Prostate gland (tissue), 2 donors: ENCODE results near the gene FAM120B.

Experiments
- POLR2A ChIP-seq: fragments of 450-650 bp; IDR thresholded peaks from one replicate; pipeline ENCODE4 v1.6.1; 2016; ENCODE audit warnings: antibody characterized with exemption, mild to moderate bottlenecking
- TF ChIP-seq, protein P1 (sequence below), 4 experiments: fragments of 200-600 bp in 2 of 4; fragments of 450-650 bp in 2 of 4; sonication (generic) in 2 of 4; IDR thresholded peaks; 1 replicate in 3 of 4; 2 replicates in 1 of 4; pipeline ENCODE4 v1.5.1; 2016 to 2019; ENCODE audit warnings: antibody characterized with exemption in 4 of 4, mild to moderate bottlenecking in 2 of 4, moderate library complexity in 2 of 4

DNA sequence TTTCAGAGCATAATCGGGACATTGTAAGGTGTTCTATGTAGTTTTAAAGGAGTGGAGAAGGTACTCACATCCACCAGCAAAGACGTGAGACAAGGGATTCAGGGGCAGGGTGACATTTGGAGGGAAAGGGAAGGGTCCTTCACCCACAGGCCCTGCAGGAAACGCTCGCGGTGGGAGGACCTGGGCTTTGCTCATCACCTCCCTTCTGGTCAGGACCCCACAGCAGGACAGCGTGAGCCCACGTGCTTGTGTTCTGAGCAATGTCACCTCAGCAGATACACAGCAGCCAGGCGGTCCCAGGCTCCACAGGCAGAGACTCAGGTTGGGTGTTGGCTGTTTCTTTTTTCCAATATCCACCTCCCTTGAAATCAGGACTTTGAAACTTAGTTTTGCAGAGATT is 43.1 kb upstream of the FAM120B start:
- TF ChIP-seq POLR2A = no peak
- TF ChIP-seq, protein P1, sequence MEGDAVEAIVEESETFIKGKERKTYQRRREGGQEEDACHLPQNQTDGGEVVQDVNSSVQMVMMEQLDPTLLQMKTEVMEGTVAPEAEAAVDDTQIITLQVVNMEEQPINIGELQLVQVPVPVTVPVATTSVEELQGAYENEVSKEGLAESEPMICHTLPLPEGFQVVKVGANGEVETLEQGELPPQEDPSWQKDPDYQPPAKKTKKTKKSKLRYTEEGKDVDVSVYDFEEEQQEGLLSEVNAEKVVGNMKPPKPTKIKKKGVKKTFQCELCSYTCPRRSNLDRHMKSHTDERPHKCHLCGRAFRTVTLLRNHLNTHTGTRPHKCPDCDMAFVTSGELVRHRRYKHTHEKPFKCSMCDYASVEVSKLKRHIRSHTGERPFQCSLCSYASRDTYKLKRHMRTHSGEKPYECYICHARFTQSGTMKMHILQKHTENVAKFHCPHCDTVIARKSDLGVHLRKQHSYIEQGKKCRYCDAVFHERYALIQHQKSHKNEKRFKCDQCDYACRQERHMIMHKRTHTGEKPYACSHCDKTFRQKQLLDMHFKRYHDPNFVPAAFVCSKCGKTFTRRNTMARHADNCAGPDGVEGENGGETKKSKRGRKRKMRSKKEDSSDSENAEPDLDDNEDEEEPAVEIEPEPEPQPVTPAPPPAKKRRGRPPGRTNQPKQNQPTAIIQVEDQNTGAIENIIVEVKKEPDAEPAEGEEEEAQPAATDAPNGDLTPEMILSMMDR (IDR thresholded peaks at IDR 0.05) = no peak
